ENCODE measurements around the gene CFAP46.
"Not testable (repeated sequence)": the region's sequence is repeated elsewhere in the genome, so short reads cannot be mapped to it uniquely, and the experiment has no call there.

The CFAP46 gene

GRCh38 chr10:132826524-132827422 is 115.6 kb downstream of the CFAP46 start:
- H3K27ac ChIP-seq (ENCODE audit: low read depth, low read length, severe bottlenecking), result no peak overlapping the region
- no peaks in the 10 kb centered on the region for H3K36me3 ChIP-seq (ENCODE audit: control insufficient read depth, insufficient read depth, low read length)
- H3K9me3 ChIP-seq (ENCODE audit: control insufficient read depth, low read length), result peaks cover 19% of the 10 kb centered on the region
- no peak overlapping the region for H3K4me3 ChIP-seq (ENCODE audit: extremely low read depth, insufficient read depth, low read length, poor library complexity, severe bottlenecking)
- H3K4me1 ChIP-seq (ENCODE audit: control insufficient read depth, insufficient read depth, low read length, poor library complexity, severe bottlenecking), result no peaks in the 10 kb centered on the region
- WGBS, 2 experiments (ENCODE audit: insufficient coverage in 2 of 2), result 93 to 96% methylated on average over 25 to 26 of the region's 36 CpGs

GRCh38 chr10:132825783-132826523 is 116.4 kb downstream of the CFAP46 start:
- H3K27ac ChIP-seq (ENCODE audit: low read depth, low read length, severe bottlenecking); H3K36me3 ChIP-seq (ENCODE audit: control insufficient read depth, insufficient read depth, low read length); H3K4me3 ChIP-seq (ENCODE audit: extremely low read depth, insufficient read depth, low read length, poor library complexity, severe bottlenecking); H3K4me1 ChIP-seq (ENCODE audit: control insufficient read depth, insufficient read depth, low read length, poor library complexity, severe bottlenecking): not testable (repeated sequence)
- WGBS, 2 experiments (ENCODE audit: insufficient coverage in 2 of 2), result 84 to 89% methylated on average over 25 to 33 of the region's 34 CpGs
- H3K9me3 ChIP-seq (ENCODE audit: control insufficient read depth, low read length), result peaks cover 19% of the 10 kb centered on the region

GRCh38 chr10:132820056-132820455 is 122.3 kb downstream of the CFAP46 start:
- Histone ChIP-seq H3K27ac (ENCODE audit: low read depth, low read length, severe bottlenecking) (no peak overlapping the region), H3K36me3 (ENCODE audit: control insufficient read depth, insufficient read depth, low read length) (no peaks in the 10 kb centered on the region), H3K4me1 (ENCODE audit: control insufficient read depth, insufficient read depth, low read length, poor library complexity, severe bottlenecking) (no peaks in the 10 kb centered on the region), H3K9me3 (ENCODE audit: control insufficient read depth, low read length) (peaks cover 6% of the 10 kb centered on the region), H3K4me3 (ENCODE audit: extremely low read depth, insufficient read depth, low read length, poor library complexity, severe bottlenecking) (no peak overlapping the region)
- WGBS, 2 experiments (ENCODE audit: insufficient coverage in 2 of 2), result 84 to 89% methylated on average over 11 to 13 of the region's 13 CpGs

GRCh38 chr10:132817701-132818211 is 124.6 kb downstream of the CFAP46 start:
- no peaks in the 10 kb centered on the region for H3K36me3 ChIP-seq (ENCODE audit: control insufficient read depth, insufficient read depth, low read length)
- no peak overlapping the region for H3K4me3 ChIP-seq (ENCODE audit: extremely low read depth, insufficient read depth, low read length, poor library complexity, severe bottlenecking)
- no peak overlapping the region for H3K27ac ChIP-seq (ENCODE audit: low read depth, low read length, severe bottlenecking)
- no peaks in the 10 kb centered on the region for H3K4me1 ChIP-seq (ENCODE audit: control insufficient read depth, insufficient read depth, low read length, poor library complexity, severe bottlenecking)
- 85 to 90% methylated on average over 19 to 26 of the region's 29 CpGs for WGBS, 2 experiments (ENCODE audit: insufficient coverage in 2 of 2)
- peaks cover 4% of the 10 kb centered on the region for H3K9me3 ChIP-seq (ENCODE audit: control insufficient read depth, low read length)

GRCh38 chr10:132816718-132817117 is 125.7 kb downstream of the CFAP46 start:
- WGBS, 2 experiments (ENCODE audit: insufficient coverage in 2 of 2), result 88% methylated on average over 8 to 9 of the region's 12 CpGs

GRCh38 chr10:132815168-132815857 is 127.1 kb downstream of the CFAP46 start:
- H3K27ac ChIP-seq (ENCODE audit: low read depth, low read length, severe bottlenecking), result no peak overlapping the region
- H3K36me3 ChIP-seq (ENCODE audit: control insufficient read depth, insufficient read depth, low read length), result no peaks in the 10 kb centered on the region
- 86% methylated on average over 15 to 18 of the region's 18 CpGs for WGBS, 2 experiments (ENCODE audit: insufficient coverage in 2 of 2)
- H3K4me1 ChIP-seq (ENCODE audit: control insufficient read depth, insufficient read depth, low read length, poor library complexity, severe bottlenecking), result no peaks in the 10 kb centered on the region
- no peak overlapping the region for H3K4me3 ChIP-seq (ENCODE audit: extremely low read depth, insufficient read depth, low read length, poor library complexity, severe bottlenecking)
- peaks cover 4% of the 10 kb centered on the region for H3K9me3 ChIP-seq (ENCODE audit: control insufficient read depth, low read length)

More at GRCh38 chr10:132816718-132817117, 125.7 kb downstream of the CFAP46 start:
- no peak overlapping the region for H3K27ac ChIP-seq (ENCODE audit: low read depth, low read length, severe bottlenecking)
- peaks cover 4% of the 10 kb centered on the region for H3K9me3 ChIP-seq (ENCODE audit: control insufficient read depth, low read length)
- no peak overlapping the region for H3K4me3 ChIP-seq (ENCODE audit: extremely low read depth, insufficient read depth, low read length, poor library complexity, severe bottlenecking)
- no peaks in the 10 kb centered on the region for H3K36me3 ChIP-seq (ENCODE audit: control insufficient read depth, insufficient read depth, low read length)
- H3K4me1 ChIP-seq (ENCODE audit: control insufficient read depth, insufficient read depth, low read length, poor library complexity, severe bottlenecking), result no peaks in the 10 kb centered on the region

- H3K4me1 ChIP-seq (ENCODE audit: control insufficient read depth, insufficient read depth, low read length, poor library complexity, severe bottlenecking), result no peaks in the 10 kb centered on the region
- H3K4me3 ChIP-seq (ENCODE audit: extremely low read depth, insufficient read depth, low read length, poor library complexity, severe bottlenecking), result no peak overlapping the region
- 84 to 92% methylated on average over 14 to 15 of the region's 16 CpGs for WGBS, 2 experiments (ENCODE audit: insufficient coverage in 2 of 2)
- peaks cover 2% of the 10 kb centered on the region for H3K9me3 ChIP-seq (ENCODE audit: control insufficient read depth, low read length)
- H3K36me3 ChIP-seq (ENCODE audit: control insufficient read depth, insufficient read depth, low read length), result no peaks in the 10 kb centered on the region
- H3K27ac ChIP-seq (ENCODE audit: low read depth, low read length, severe bottlenecking), result no peak overlapping the region
Measured at GRCh38 chr10:132814469-132814856, 127.9 kb downstream of the CFAP46 start.

- Histone ChIP-seq H3K27ac (ENCODE audit: low read depth, low read length, severe bottlenecking) (no peak overlapping the region), H3K9me3 (ENCODE audit: control insufficient read depth, low read length) (no peaks in the 10 kb centered on the region), H3K4me3 (ENCODE audit: extremely low read depth, insufficient read depth, low read length, poor library complexity, severe bottlenecking) (no peak overlapping the region), H3K36me3 (ENCODE audit: control insufficient read depth, insufficient read depth, low read length) (no peaks in the 10 kb centered on the region), H3K4me1 (ENCODE audit: control insufficient read depth, insufficient read depth, low read length, poor library complexity, severe bottlenecking) (no peaks in the 10 kb centered on the region)
- WGBS, 2 experiments (ENCODE audit: insufficient coverage in 2 of 2), result 85 to 90% methylated on average over 10 to 16 of the region's 28 CpGs
Measured at GRCh38 chr10:132813560-132814468, 128.6 kb downstream of the CFAP46 start.

GRCh38 chr10:132813001-132813401 is 129.4 kb downstream of the CFAP46 start:
- no peaks in the 10 kb centered on the region for H3K9me3 ChIP-seq (ENCODE audit: control insufficient read depth, low read length)
- no peak overlapping the region for H3K27ac ChIP-seq (ENCODE audit: low read depth, low read length, severe bottlenecking)
- 89 to 94% methylated on average over 10 of the region's 10 CpGs for WGBS, 2 experiments (ENCODE audit: insufficient coverage in 2 of 2)
- no peak overlapping the region for H3K4me3 ChIP-seq (ENCODE audit: extremely low read depth, insufficient read depth, low read length, poor library complexity, severe bottlenecking)
- no peaks in the 10 kb centered on the region for H3K36me3 ChIP-seq (ENCODE audit: control insufficient read depth, insufficient read depth, low read length)
- no peaks in the 10 kb centered on the region for H3K4me1 ChIP-seq (ENCODE audit: control insufficient read depth, insufficient read depth, low read length, poor library complexity, severe bottlenecking)

- no peaks in the 10 kb centered on the region for H3K4me1 ChIP-seq (ENCODE audit: control insufficient read depth, insufficient read depth, low read length, poor library complexity, severe bottlenecking)
- no peak overlapping the region for H3K4me3 ChIP-seq (ENCODE audit: extremely low read depth, insufficient read depth, low read length, poor library complexity, severe bottlenecking)
- no peaks in the 10 kb centered on the region for H3K36me3 ChIP-seq (ENCODE audit: control insufficient read depth, insufficient read depth, low read length)
- H3K27ac ChIP-seq (ENCODE audit: low read depth, low read length, severe bottlenecking), result no peak overlapping the region
- WGBS, 2 experiments (ENCODE audit: insufficient coverage in 2 of 2), result 80 to 83% methylated on average over 4 to 7 of the region's 11 CpGs
- no peaks in the 10 kb centered on the region for H3K9me3 ChIP-seq (ENCODE audit: control insufficient read depth, low read length)
Measured at GRCh38 chr10:132812520-132812919, 129.8 kb downstream of the CFAP46 start.

Data from mesodermal cell (in vitro differentiated cells).